ENCODE results near the gene CFDP1.
A peak's percentile ranks its signal among the peaks of the same experiment; 100 is the strongest.

The CFDP1 gene

DNA sequence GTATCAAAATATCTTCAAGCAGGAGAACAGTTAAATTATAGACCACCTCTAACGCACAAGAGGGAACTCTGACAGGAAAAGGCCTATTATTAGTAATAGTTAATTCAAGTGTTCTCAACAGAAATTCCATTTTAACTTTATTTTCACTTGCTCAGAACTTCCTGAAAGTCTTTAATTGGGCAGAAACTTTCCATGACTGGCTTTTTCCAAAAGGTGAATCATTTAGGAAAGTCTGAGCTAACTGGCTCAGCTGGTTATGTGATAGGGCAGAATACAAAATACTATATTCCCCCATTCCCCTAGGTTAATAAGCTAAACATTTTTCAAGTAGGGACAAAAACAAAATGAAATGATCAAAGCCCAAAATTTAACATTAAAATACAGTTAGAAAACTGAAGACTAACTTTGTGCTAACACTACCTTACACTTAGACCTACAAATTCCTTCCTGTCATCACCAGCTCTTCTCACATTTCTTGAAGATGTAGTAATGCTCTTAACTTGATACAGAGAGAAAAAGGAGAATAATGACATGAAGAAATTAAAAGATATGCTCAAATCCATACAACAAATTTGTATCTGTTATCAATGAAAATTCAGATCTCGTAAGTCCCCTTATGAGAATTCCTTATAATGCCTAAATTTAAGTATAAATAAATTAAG lies 31.0 kb downstream of the CFDP1 start:
- peak overlapping the region; percentile 92 for H3K27ac ChIP-seq (ENCODE audit: low read depth, low read length, severe bottlenecking)
- no CpG with 5 or more reads among the region's 2 CpGs for WGBS, 2 experiments (ENCODE audit: insufficient coverage in 2 of 2)
- no peaks in the 10 kb centered on the region for H3K9me3 ChIP-seq (ENCODE audit: control insufficient read depth, low read length)
- H3K36me3 ChIP-seq (ENCODE audit: control insufficient read depth, insufficient read depth, low read length): peaks cover 31% of the 10 kb centered on the region
- peaks cover 7% of the 10 kb centered on the region for H3K4me1 ChIP-seq (ENCODE audit: control insufficient read depth, insufficient read depth, low read length, poor library complexity, severe bottlenecking)
- no peak overlapping the region for H3K4me3 ChIP-seq (ENCODE audit: extremely low read depth, insufficient read depth, low read length, poor library complexity, severe bottlenecking)

GRCh38 chr16:75401691-75402090 lies 31.6 kb downstream of the CFDP1 start:
- H3K27ac ChIP-seq (ENCODE audit: low read depth, low read length, severe bottlenecking): peak overlapping the region; percentile 92
- peaks cover 25% of the 10 kb centered on the region for H3K36me3 ChIP-seq (ENCODE audit: control insufficient read depth, insufficient read depth, low read length)
- no peak overlapping the region for H3K4me3 ChIP-seq (ENCODE audit: extremely low read depth, insufficient read depth, low read length, poor library complexity, severe bottlenecking)
- H3K9me3 ChIP-seq (ENCODE audit: control insufficient read depth, low read length): no peaks in the 10 kb centered on the region
- peaks cover 7% of the 10 kb centered on the region for H3K4me1 ChIP-seq (ENCODE audit: control insufficient read depth, insufficient read depth, low read length, poor library complexity, severe bottlenecking)

- Histone ChIP-seq H3K4me3 (ENCODE audit: extremely low read depth, insufficient read depth, low read length, poor library complexity, severe bottlenecking) (no peak overlapping the region), H3K4me1 (ENCODE audit: control insufficient read depth, insufficient read depth, low read length, poor library complexity, severe bottlenecking) (peaks cover 7% of the 10 kb centered on the region), H3K9me3 (ENCODE audit: control insufficient read depth, low read length) (no peaks in the 10 kb centered on the region), H3K27ac (ENCODE audit: low read depth, low read length, severe bottlenecking) (no peak overlapping the region), H3K36me3 (ENCODE audit: control insufficient read depth, insufficient read depth, low read length) (peaks cover 21% of the 10 kb centered on the region)
- WGBS, 2 experiments (ENCODE audit: insufficient coverage in 2 of 2): 67 to 100% methylated on average over 1 of the region's 1 CpG
Measured at GRCh38 chr16:75398333-75398732, 35.0 kb downstream of the CFDP1 start.

DNA sequence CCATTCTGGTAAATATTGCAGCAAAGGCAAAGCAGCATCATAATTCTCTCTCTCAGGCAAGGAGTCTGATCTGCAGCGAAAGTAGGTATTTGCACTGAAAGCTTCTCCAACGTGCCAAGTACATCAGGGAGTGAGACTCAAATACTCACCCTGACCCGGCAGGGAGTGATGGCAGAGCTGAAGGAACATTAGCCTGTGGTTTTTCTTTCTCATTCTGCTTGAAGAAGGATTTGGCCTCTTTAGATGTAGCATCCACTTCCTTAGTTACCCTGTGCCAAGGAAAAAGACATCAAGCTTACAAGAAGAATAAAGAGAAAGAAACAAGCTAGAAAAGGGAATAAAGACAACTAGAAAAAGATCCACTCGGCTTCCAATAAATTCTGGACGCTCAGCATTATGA lies 38.4 kb downstream of the CFDP1 start:
- 92 to 95% methylated on average over 3 to 4 of the region's 5 CpGs for WGBS, 2 experiments (ENCODE audit: insufficient coverage in 2 of 2)
- Histone ChIP-seq H3K4me3 (ENCODE audit: extremely low read depth, insufficient read depth, low read length, poor library complexity, severe bottlenecking) (no peak overlapping the region), H3K36me3 (ENCODE audit: control insufficient read depth, insufficient read depth, low read length) (peaks cover 34% of the 10 kb centered on the region), H3K4me1 (ENCODE audit: control insufficient read depth, insufficient read depth, low read length, poor library complexity, severe bottlenecking) (peaks cover 4% of the 10 kb centered on the region), H3K27ac (ENCODE audit: low read depth, low read length, severe bottlenecking) (no peak overlapping the region), H3K9me3 (ENCODE audit: control insufficient read depth, low read length) (no peaks in the 10 kb centered on the region)

DNA sequence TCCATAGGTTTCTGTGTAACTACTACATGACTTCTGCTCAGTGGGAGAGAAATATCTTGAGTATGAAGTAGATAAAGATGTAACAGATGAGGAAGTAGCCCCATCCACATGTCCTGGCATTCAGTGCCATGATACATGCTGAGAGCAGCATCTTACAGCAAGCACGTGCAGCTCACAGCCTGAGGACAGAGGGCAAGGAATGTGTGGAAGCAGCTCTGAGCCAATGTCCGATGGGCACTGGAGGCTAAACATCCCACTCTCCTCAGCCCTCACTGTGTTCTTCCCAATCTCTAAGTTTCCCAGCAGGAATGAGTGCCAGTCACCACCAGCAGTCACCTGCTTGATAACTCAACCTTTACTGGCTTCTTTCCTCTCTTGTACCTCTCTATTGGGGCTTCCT lies 40.4 kb downstream of the CFDP1 start:
- H3K36me3 ChIP-seq (ENCODE audit: control insufficient read depth, insufficient read depth, low read length): peaks cover 42% of the 10 kb centered on the region
- H3K27ac ChIP-seq (ENCODE audit: low read depth, low read length, severe bottlenecking): no peak overlapping the region
- WGBS, 2 experiments (ENCODE audit: insufficient coverage in 2 of 2): 93 to 100% methylated on average over 2 of the region's 2 CpGs
- no peaks in the 10 kb centered on the region for H3K9me3 ChIP-seq (ENCODE audit: control insufficient read depth, low read length)
- peaks cover 20% of the 10 kb centered on the region for H3K4me1 ChIP-seq (ENCODE audit: control insufficient read depth, insufficient read depth, low read length, poor library complexity, severe bottlenecking)
- no peak overlapping the region for H3K4me3 ChIP-seq (ENCODE audit: extremely low read depth, insufficient read depth, low read length, poor library complexity, severe bottlenecking)

- Histone ChIP-seq H3K4me1 (ENCODE audit: control insufficient read depth, insufficient read depth, low read length, poor library complexity, severe bottlenecking) (peaks cover 20% of the 10 kb centered on the region), H3K9me3 (ENCODE audit: control insufficient read depth, low read length) (no peaks in the 10 kb centered on the region), H3K36me3 (ENCODE audit: control insufficient read depth, insufficient read depth, low read length) (peaks cover 43% of the 10 kb centered on the region), H3K4me3 (ENCODE audit: extremely low read depth, insufficient read depth, low read length, poor library complexity, severe bottlenecking) (no peak overlapping the region), H3K27ac (ENCODE audit: low read depth, low read length, severe bottlenecking) (peak overlapping the region; percentile 24)
- no CpG with 5 or more reads among the region's 1 CpG for WGBS, 2 experiments (ENCODE audit: insufficient coverage in 2 of 2)
Measured at GRCh38 chr16:75390926-75391653, 42.2 kb downstream of the CFDP1 start.

- H3K4me3 ChIP-seq (ENCODE audit: extremely low read depth, insufficient read depth, low read length, poor library complexity, severe bottlenecking): no peak overlapping the region
- H3K36me3 ChIP-seq (ENCODE audit: control insufficient read depth, insufficient read depth, low read length): peaks cover 35% of the 10 kb centered on the region
- H3K27ac ChIP-seq (ENCODE audit: low read depth, low read length, severe bottlenecking): peak overlapping the region; percentile 54
- peaks cover 22% of the 10 kb centered on the region for H3K4me1 ChIP-seq (ENCODE audit: control insufficient read depth, insufficient read depth, low read length, poor library complexity, severe bottlenecking)
- 86 to 88% methylated on average over 1 of the region's 2 CpGs for WGBS, 2 experiments (ENCODE audit: insufficient coverage in 2 of 2)
- H3K9me3 ChIP-seq (ENCODE audit: control insufficient read depth, low read length): no peaks in the 10 kb centered on the region
Measured at GRCh38 chr16:75389096-75389690, 44.1 kb downstream of the CFDP1 start.

DNA sequence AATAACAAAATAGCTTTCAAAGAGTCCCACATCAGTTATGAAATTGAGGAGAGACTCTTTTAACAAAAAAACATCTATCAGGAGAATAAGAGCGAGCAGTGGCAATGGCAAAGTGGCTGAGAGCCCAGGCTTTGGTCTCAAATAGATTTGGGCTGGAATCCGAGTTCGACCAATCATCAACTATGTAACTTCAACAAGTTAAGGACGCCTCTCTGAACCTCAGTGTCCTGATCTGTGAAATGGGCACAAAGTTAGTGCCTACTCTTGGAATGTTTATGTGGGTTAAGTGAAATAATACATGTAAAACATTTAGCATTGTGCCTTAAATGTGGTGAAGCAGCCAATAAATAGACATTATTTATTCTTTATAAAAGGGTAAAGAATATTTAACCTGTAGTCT lies 45.4 kb downstream of the CFDP1 start:
- H3K4me1 ChIP-seq (ENCODE audit: control insufficient read depth, insufficient read depth, low read length, poor library complexity, severe bottlenecking): peaks cover 25% of the 10 kb centered on the region
- H3K36me3 ChIP-seq (ENCODE audit: control insufficient read depth, insufficient read depth, low read length): peaks cover 33% of the 10 kb centered on the region
- H3K4me3 ChIP-seq (ENCODE audit: extremely low read depth, insufficient read depth, low read length, poor library complexity, severe bottlenecking): no peak overlapping the region
- no peak overlapping the region for H3K27ac ChIP-seq (ENCODE audit: low read depth, low read length, severe bottlenecking)
- H3K9me3 ChIP-seq (ENCODE audit: control insufficient read depth, low read length): no peaks in the 10 kb centered on the region
- no CpG with 5 or more reads among the region's 4 CpGs for WGBS, 2 experiments (ENCODE audit: insufficient coverage in 2 of 2)

DNA sequence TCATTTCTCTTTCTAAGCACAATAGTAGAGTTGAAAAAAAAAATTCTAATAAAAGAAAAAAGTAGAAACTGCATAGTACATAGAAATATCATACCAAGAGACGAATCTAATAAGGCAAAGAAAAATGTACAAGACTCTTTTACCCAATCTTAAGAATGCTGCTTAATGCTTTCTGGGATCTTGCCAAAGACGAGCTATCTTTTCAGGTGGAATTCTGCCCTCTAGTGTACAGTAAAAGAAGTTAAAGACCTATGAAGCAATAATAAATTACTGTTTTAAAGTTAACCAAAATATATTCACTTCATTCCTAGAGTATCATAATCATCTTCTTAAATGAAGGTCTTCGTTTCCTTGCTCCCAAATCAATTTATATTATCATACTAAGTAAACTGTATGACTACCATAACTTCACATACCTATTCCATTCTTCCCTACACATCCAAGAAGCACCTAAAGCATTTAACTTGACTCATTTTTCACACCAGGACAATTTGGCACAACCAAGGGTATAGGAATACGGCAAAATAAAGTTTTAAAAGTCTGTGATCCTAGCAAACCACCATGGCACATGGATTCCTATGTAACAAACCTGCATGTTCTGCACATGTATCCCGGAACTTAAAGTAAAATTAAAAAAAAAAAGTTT lies 47.7 kb downstream of the CFDP1 start:
- H3K4me3 ChIP-seq (ENCODE audit: extremely low read depth, insufficient read depth, low read length, poor library complexity, severe bottlenecking): no peak overlapping the region
- peaks cover 32% of the 10 kb centered on the region for H3K4me1 ChIP-seq (ENCODE audit: control insufficient read depth, insufficient read depth, low read length, poor library complexity, severe bottlenecking)
- no peak overlapping the region for H3K27ac ChIP-seq (ENCODE audit: low read depth, low read length, severe bottlenecking)
- WGBS, 2 experiments (ENCODE audit: insufficient coverage in 2 of 2): 20 to 24% methylated on average over 2 to 3 of the region's 5 CpGs
- no peaks in the 10 kb centered on the region for H3K9me3 ChIP-seq (ENCODE audit: control insufficient read depth, low read length)
- H3K36me3 ChIP-seq (ENCODE audit: control insufficient read depth, insufficient read depth, low read length): peaks cover 27% of the 10 kb centered on the region

DNA sequence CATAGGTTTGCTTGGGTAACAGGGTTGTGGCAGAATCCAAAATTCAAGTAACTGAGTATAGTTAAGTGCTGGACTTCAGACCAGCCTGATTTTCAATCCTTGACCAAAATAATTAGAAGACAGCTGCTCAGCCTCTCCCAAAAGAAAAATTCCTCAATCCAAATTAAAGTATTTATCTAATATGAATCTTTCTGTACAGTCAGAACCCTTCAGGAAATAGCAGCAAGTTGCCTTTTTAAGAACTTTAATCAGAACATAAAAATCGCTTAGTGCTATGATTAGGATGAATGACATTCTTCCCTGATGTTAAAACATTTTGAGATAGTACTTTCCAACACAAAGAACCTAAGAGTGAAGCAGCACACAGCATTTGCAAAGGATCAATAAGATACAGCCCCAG lies 50.2 kb downstream of the CFDP1 start:
- H3K36me3 ChIP-seq (ENCODE audit: control insufficient read depth, insufficient read depth, low read length): peaks cover 20% of the 10 kb centered on the region
- H3K9me3 ChIP-seq (ENCODE audit: control insufficient read depth, low read length): no peaks in the 10 kb centered on the region
- WGBS, 2 experiments (ENCODE audit: insufficient coverage in 2 of 2): no CpG with 5 or more reads among the region's 1 CpG
- H3K4me3 ChIP-seq (ENCODE audit: extremely low read depth, insufficient read depth, low read length, poor library complexity, severe bottlenecking): no peak overlapping the region
- H3K4me1 ChIP-seq (ENCODE audit: control insufficient read depth, insufficient read depth, low read length, poor library complexity, severe bottlenecking): peaks cover 24% of the 10 kb centered on the region
- H3K27ac ChIP-seq (ENCODE audit: low read depth, low read length, severe bottlenecking): peak overlapping the region; percentile 2

Data from mesodermal cell (in vitro differentiated cells).